HL-60 (cell line): ENCODE data around the gene CTSO.

Experiments used
- POLR2AphosphoS5 ChIP-seq: IDR thresholded peaks from 2 replicates; pipeline ENCODE4 v1.6.1; 2012; ENCODE audit warnings: low read depth
- TF ChIP-seq, protein P1 (sequence below): IDR thresholded peaks from one replicate; pipeline ENCODE4 v1.5.1; 2011; ENCODE audit warnings: low read length, control low read depth, inconsistent platforms; ENCODE audit not compliant: insufficient read depth

DNA sequence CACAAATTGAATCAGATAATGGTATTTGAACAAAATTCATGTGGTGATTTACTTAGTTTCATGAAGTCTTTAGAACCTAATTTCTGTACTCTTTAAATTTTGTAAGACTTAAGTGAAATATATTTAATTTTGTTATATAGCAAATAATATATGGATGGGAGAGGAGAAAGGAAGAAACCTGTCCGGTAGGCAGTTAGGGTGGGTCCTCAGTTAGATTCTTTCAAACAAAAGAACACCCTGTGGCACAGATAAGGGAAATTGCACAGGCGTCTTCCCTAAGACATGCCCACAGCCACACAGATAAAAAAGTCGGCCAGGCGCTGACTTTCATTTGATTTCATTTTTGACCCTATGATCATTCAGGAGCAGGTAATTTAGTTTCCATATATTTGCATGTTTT lies 25.1 kb upstream of the CTSO start:
- TF ChIP-seq, protein P1, sequence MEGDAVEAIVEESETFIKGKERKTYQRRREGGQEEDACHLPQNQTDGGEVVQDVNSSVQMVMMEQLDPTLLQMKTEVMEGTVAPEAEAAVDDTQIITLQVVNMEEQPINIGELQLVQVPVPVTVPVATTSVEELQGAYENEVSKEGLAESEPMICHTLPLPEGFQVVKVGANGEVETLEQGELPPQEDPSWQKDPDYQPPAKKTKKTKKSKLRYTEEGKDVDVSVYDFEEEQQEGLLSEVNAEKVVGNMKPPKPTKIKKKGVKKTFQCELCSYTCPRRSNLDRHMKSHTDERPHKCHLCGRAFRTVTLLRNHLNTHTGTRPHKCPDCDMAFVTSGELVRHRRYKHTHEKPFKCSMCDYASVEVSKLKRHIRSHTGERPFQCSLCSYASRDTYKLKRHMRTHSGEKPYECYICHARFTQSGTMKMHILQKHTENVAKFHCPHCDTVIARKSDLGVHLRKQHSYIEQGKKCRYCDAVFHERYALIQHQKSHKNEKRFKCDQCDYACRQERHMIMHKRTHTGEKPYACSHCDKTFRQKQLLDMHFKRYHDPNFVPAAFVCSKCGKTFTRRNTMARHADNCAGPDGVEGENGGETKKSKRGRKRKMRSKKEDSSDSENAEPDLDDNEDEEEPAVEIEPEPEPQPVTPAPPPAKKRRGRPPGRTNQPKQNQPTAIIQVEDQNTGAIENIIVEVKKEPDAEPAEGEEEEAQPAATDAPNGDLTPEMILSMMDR, result no peak
- TF ChIP-seq POLR2AphosphoS5, result no peak
